ENCODE measurements around the gene SIPA1.

Gene SIPA1

DNA sequence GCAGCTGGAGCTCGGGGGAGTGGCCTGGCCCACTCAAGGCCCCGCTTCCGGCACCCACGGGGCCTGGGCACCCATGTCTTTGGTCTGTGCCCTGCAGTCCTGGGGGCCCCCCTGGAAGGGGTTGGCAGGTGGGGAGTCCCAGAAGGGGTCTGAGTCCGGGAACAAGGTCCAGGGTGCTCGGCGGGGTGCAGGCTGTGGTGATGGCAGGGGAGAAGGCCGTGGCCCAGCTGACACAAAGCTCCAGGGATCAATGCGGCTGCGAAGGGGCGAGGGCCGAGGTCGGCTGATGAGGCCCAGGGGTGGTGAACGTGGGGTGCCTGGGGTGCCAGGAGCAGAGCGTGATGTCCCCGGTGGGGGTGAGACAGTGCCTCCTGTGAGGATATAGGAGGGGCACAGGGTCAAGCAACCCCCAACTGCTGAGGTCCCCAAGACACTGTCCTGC, 39.6 kb upstream of the SIPA1 start:
- peaks cover 21% of the 10 kb centered on the region for H3K36me3 Mint-ChIP-seq (ENCODE audit: low read depth)
- no peak overlapping the region for H3K4me3 Mint-ChIP-seq
- peaks cover 15% of the 10 kb centered on the region for H3K27me3 Mint-ChIP-seq (ENCODE audit: low read depth)
- TF ChIP-seq, protein P1, sequence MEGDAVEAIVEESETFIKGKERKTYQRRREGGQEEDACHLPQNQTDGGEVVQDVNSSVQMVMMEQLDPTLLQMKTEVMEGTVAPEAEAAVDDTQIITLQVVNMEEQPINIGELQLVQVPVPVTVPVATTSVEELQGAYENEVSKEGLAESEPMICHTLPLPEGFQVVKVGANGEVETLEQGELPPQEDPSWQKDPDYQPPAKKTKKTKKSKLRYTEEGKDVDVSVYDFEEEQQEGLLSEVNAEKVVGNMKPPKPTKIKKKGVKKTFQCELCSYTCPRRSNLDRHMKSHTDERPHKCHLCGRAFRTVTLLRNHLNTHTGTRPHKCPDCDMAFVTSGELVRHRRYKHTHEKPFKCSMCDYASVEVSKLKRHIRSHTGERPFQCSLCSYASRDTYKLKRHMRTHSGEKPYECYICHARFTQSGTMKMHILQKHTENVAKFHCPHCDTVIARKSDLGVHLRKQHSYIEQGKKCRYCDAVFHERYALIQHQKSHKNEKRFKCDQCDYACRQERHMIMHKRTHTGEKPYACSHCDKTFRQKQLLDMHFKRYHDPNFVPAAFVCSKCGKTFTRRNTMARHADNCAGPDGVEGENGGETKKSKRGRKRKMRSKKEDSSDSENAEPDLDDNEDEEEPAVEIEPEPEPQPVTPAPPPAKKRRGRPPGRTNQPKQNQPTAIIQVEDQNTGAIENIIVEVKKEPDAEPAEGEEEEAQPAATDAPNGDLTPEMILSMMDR (IDR thresholded peaks at IDR 0.05; ENCODE audit: unreplicated experiment in 3 of 3), result no peak
- H3K9me3 Mint-ChIP-seq, result no peaks in the 10 kb centered on the region
- peaks cover under 1% of the 10 kb centered on the region for H3K4me1 Mint-ChIP-seq
- H3K27ac Mint-ChIP-seq, result no peak overlapping the region

DNA sequence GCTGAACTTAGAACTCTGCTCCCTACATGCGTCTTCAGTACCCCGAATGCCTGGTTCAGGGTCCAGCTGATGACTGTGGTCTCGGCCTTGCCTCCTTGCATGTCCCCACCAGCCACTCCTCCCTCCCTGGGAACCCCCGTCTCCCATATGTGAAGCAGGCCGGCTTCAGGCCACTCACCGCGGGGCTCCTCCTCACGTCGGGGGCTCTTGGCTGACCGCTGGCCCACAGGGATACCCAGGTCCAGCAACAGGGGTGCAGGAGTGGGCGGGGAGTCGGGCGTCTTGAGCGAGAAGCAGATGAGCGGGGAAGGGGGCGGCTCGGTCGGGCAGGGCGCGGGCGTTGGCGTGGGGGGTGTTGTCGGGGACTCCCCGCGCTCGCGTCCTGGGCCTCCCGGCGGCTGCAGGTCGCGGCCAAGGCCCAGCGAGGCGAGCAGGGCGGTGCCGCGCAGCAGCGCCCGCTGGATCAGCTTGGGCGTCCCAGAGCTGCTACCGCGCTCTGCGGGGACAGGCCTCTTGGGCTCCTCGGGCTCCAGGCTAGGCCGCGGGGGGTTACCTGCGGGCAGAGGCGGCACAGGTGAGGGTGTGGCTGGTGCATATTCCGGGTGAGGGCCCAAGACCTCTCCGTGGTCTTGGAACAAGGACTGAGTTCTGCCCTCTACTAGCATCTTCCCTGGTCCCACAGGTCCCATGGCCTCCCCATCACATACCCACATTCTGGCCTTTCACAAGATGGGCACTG, 38.5 kb upstream of the SIPA1 start:
- Mint-ChIP-seq H3K9me3 (no peaks in the 10 kb centered on the region), H3K27ac (no peak overlapping the region), H3K27me3 (ENCODE audit: low read depth) (peaks cover 7% of the 10 kb centered on the region)

DNA sequence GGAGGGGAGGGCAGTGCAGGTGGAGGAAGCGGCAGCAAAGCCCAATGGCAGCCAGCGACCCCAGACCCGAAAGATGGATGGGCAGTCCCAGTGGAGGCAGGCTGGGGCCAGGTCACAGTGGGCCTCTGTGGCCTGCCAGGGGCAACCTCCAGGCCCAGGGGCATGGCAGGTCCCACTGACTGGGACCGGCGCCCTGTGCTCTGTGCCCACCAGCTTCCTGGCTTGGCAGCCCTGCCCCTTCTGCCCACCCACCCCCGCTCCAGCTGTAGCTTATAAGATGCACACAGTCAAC, 38.0 kb upstream of the SIPA1 start:
- peaks cover 5% of the 10 kb centered on the region for H3K27me3 Mint-ChIP-seq (ENCODE audit: low read depth)

More for the DNA sequence above, 38.5 kb upstream of the SIPA1 start:
- Mint-ChIP-seq H3K4me1 (peaks cover 12% of the 10 kb centered on the region), H3K4me3 (no peak overlapping the region), H3K36me3 (ENCODE audit: low read depth) (peaks cover 30% of the 10 kb centered on the region)
- TF ChIP-seq, protein P1 (IDR thresholded peaks at IDR 0.05; ENCODE audit: unreplicated experiment in 3 of 3), result no peak

DNA sequence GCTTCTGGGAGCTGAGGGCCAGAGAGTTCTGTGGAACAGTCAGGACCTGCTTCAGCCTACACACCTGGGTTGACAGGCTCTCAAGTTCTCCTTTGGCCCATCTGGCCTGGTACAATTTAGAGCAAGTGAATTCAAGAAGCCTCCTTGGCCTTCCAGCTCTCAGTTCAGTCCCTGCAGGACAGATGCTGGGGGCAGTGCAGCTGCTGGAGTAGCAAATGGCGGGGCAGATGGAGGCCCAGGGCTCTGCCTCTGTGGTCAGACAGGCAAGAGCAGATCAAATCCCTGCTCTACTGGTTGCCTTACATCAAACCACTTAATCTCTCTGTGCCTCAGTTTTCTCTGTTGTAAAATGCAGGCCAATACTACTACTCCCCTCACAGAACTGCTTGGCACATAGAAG, 33.6 kb upstream of the SIPA1 start:
- peaks cover 17% of the 10 kb centered on the region for H3K4me1 Mint-ChIP-seq
- H3K4me3 Mint-ChIP-seq, result no peak overlapping the region
- TF ChIP-seq, protein P1 (IDR thresholded peaks at IDR 0.05; ENCODE audit: unreplicated experiment in 3 of 3), result no peak
- H3K27ac Mint-ChIP-seq, result no peak overlapping the region
- no peaks in the 10 kb centered on the region for H3K27me3 Mint-ChIP-seq (ENCODE audit: low read depth)
- peaks cover 36% of the 10 kb centered on the region for H3K36me3 Mint-ChIP-seq (ENCODE audit: low read depth)
- no peaks in the 10 kb centered on the region for H3K9me3 Mint-ChIP-seq

More for the DNA sequence above, 38.0 kb upstream of the SIPA1 start:
- no peak overlapping the region for H3K4me3 Mint-ChIP-seq
- H3K27ac Mint-ChIP-seq, result no peak overlapping the region
- peaks cover 31% of the 10 kb centered on the region for H3K36me3 Mint-ChIP-seq (ENCODE audit: low read depth)
- TF ChIP-seq, protein P1 (IDR thresholded peaks at IDR 0.05; ENCODE audit: unreplicated experiment in 3 of 3), result no peak
- H3K4me1 Mint-ChIP-seq, result peaks cover 13% of the 10 kb centered on the region
- no peaks in the 10 kb centered on the region for H3K9me3 Mint-ChIP-seq

DNA sequence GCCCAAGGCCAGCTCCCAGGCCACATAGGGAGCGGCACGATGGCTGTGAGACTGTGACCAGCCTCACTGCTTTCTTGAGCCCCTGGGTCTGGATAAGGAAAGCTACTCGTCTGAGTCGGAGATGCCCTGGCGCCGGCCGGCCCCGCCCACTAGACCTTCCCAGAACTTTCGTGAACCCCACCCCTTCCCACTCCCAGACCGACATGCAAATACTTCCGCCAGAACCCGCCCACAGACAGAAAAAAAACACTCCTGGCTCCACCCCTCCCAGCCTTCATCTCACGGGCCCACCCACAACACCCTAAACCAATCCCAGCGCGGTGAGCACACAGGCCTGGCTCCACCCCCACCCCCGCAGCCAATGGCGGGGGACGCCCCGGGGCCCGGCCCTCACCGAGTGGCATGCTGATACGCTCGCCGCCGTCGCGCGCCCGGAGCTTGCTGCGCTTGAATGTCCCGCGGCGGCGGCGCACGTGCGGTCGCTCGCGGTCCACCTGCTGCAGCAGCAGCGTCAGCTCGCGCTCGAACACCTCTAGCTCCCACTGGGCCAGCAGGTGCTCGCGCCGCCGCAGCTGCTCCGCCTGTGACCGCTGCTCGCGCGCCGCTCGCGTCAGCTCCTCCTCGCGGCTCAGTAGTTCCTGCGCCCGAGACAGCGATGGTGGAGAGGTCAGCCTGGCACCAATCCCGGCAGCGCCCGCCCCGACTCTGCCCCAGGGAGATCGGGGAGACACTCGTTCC, 30.9 kb upstream of the SIPA1 start:
- Mint-ChIP-seq H3K27ac (peak overlapping the region in 1 of 3 experiments; percentile 19), H3K4me3 (peak overlapping the region; percentile 53 to 60 (median 58)), H3K9me3 (no peaks in the 10 kb centered on the region), H3K27me3 (ENCODE audit: low read depth) (no peaks in the 10 kb centered on the region), H3K4me1 (peaks cover 36% of the 10 kb centered on the region), H3K36me3 (ENCODE audit: low read depth) (peaks cover 41% of the 10 kb centered on the region)
- TF ChIP-seq, protein P1 (IDR thresholded peaks at IDR 0.05; ENCODE audit: unreplicated experiment in 3 of 3), result no peak
